Adrenal gland (tissue), 12 donors: ENCODE measurements around the gene ZNF831. TPM values are rescaled to one million over a fixed set of nuclear protein-coding genes. Genes with fewer than 3 reads are reported as not detected.

ENCODE experiments used
- DNase-seq, 7 donors: peaks; one replicate each; pipeline ENCODE4 v3.0.0-alpha.2; 2019 to 2020
- H3K27ac ChIP-seq, 5 donors: fragments of 200-600 bp; sonication (generic) in 4 of 5; 1 replicate in 3 of 5; 2 replicates in 2 of 5; pipeline versions ENCODE4 v1.5.1 to v1.8.0; 2016 to 2020; ENCODE audit warnings: mild to moderate bottlenecking in 1 of 5
- H3K27me3 ChIP-seq: fragments of 200-600 bp; 2 replicates; pipeline ENCODE4 v1.8.0; 2021
- H3K36me3 ChIP-seq, 2 donors: fragments of 200-600 bp; replicated peaks in 1 of 2; 1 replicate in 1 of 2; 2 replicates in 1 of 2; pipeline versions ENCODE4 v1.5.1 to v1.8.0; 2018 to 2022
- H3K4me1 ChIP-seq, 2 donors: fragments of 200-600 bp; replicated peaks in 1 of 2; 1 replicate in 1 of 2; 2 replicates in 1 of 2; pipeline versions ENCODE4 v1.5.1 to v1.8.0; 2018 to 2021
- H3K4me3 ChIP-seq, 4 donors: fragments of 200-600 bp; sonication (generic) in 3 of 4; one replicate each; pipeline ENCODE4 v1.5.1; 2016 to 2018
- H3K9me3 ChIP-seq, 3 donors: fragments of 200-600 bp; sonication (generic) in 1 of 3; replicated peaks in 1 of 3; 1 replicate in 2 of 3; 2 replicates in 1 of 3; pipeline versions ENCODE4 v1.5.1 to v1.8.0; 2016 to 2021
- CTCF ChIP-seq, 6 experiments: fragments of 450-650 bp in 4 of 6; fragments of 200-600 bp in 2 of 6; sonication (generic) in 1 of 6; IDR thresholded peaks; 1 replicate in 5 of 6; 2 replicates in 1 of 6; pipeline versions ENCODE4 v1.5.1 to v1.8.0; 2016 to 2021; ENCODE audit warnings: antibody characterized with exemption in 6 of 6, mild to moderate bottlenecking in 2 of 6, moderate library complexity in 1 of 6
- POLR2A ChIP-seq, 2 donors: fragments of 450-650 bp; IDR thresholded peaks; one replicate each; pipeline ENCODE4 v1.6.1; 2017; ENCODE audit warnings: antibody characterized with exemption in 2 of 2, mild to moderate bottlenecking in 2 of 2, moderate library complexity in 1 of 2
- WGBS, 4 donors: extraction: QIAGEN DNeasy Blood & Tissue Kit in 2 of 4; methylation state at CpG; one replicate each; pipeline versions ENCODE4 v1.1.5 to v1.1.7; 2013 to 2017; 5-methylcytosine and 5-hydroxymethylcytosine counted together
- intact Hi-C, 2 donors: fragments of 100-400 bp; cut with DNase I; formaldehyde crosslinking; loops; one replicate each; pipeline versions ENCODE4 v1.14.1 to v1.15.0; 2022 to 2023
- polyA plus RNA-seq, 3 donors: library from polyadenylated mRNA; stranded (reverse); fragments of 200-250 nt in 2 of 3; fragments of 350-450 nt in 1 of 3; fragmentation: Illumina TruSeq in 1 of 3; extraction: RNeasy Lipid Tissue Mini Kit (QIAGEN cat#74804) in 1 of 3; gene quantifications; one replicate each; pipeline ENCODE4 v1.2.3, GENCODE V29; 2013 to 2014
- total RNA-seq, 9 donors: library from RNA; depleted of rRNA in 4 of 9; stranded (reverse); fragments of >200 nt in 4 of 9; fragments of 120-200 nt in 1 of 9; fragmentation: NEBNext Ultra II Directional in 1 of 9; extraction: Animal tissue kit (Norgen Biotek cat#: 25700) in 1 of 9; gene quantifications; one replicate each; pipeline versions ENCODE4 v1.1.0 to v1.2.4, GENCODE V29; 2013 to 2023
- donor health status: healthy with polysubstance abuse.
- donor health status: Bipolar disorder and iron deficiency.
- donor health status: DM: yes; HTN: yes; CAD: no.
- donor health status: DM: no; HTN: no; CAD: no.
- donor health status: DM: no; HTN: no; CAD: no.
- donor health status: DM: yes; HTN: yes; CAD: no.

Gene ZNF831
- total and polyA plus RNA-seq, 12 donors: 0.05 to 0.61 (median 0.15) TPM

DNA sequence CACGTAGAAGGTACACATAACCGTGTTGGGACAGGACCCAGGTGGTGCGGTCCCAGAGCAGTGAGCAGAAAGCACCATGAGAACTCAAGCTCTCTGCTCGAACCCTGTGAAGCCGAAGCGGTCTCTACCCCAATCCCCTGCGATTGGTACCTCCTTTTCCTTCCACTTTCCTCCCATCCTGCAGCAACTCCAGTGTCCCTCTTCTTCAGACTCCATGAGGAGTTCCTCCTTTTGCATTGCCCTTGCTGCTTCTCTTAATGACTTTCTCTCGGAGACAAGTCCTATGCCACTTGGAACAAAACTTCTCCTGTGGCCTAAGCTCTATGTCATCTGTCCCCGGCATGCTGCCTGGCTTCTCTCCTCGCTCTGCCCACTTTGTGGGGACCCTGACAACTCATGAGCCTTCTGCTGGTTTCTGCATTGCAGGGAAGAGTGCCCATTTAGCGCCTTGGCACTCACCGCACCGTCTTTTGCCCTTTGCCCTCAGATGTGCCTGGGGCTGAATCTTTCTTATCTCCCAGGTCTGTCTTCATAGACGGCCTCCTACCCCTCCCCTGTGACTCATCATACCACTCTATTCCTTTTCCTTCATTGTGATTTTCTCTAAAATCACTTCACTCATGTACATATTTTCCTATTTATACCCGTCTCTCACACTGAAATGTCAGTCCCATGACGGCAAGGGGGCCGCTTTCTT, 9.2 kb upstream of the ZNF831 start:
- H3K4me1 ChIP-seq: no peaks in the 10 kb centered on the region
- no peaks in the 10 kb centered on the region for H3K9me3 ChIP-seq
- no peak for DNase-seq
- no peak overlapping the region for H3K4me3 ChIP-seq
- no peak for TF ChIP-seq POLR2A (IDR thresholded peaks at IDR 0.05)
- no peak for TF ChIP-seq CTCF (IDR thresholded peaks at IDR 0.05)
- H3K27ac ChIP-seq: no peak overlapping the region
- WGBS, 4 donors: 78 to 84% (median 82%) methylated on average over 17 of the region's 17 CpGs
- no peaks in the 10 kb centered on the region for H3K36me3 ChIP-seq
- H3K27me3 ChIP-seq: peaks cover 5% of the 10 kb centered on the region
- intact Hi-C loops: no loop called here

DNA sequence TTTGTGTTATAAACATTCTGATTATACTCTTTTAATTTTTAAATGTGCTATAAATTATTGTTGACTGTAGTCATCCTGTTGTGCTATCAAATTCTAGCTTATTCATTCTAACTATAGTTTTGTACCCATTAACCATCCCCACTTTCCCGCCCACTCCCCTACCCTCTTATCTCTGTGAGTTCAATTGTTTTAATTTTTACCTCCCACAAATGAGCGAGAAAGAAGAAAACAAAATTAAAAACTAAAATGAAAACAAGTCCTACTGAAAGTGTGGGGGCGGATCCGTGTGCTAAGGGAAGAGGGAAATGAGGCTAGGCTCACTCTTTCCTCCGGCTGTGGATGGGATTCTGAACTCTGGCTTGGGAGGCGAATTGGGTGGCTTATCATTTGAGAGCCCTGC, 6.6 kb upstream of the ZNF831 start:
- intact Hi-C loops: no loop called here
- no peaks in the 10 kb centered on the region for H3K9me3 ChIP-seq
- TF ChIP-seq POLR2A (IDR thresholded peaks at IDR 0.05): no peak
- TF ChIP-seq CTCF (IDR thresholded peaks at IDR 0.05): no peak
- no peaks in the 10 kb centered on the region for H3K36me3 ChIP-seq
- H3K4me1 ChIP-seq: no peaks in the 10 kb centered on the region
- DNase-seq: no peak
- H3K4me3 ChIP-seq: no peak overlapping the region
- H3K27me3 ChIP-seq: peaks cover 5% of the 10 kb centered on the region
- no peak overlapping the region for H3K27ac ChIP-seq
- 71 to 80% (median 77%) methylated on average over 6 of the region's 6 CpGs for WGBS, 4 donors

- no peak for DNase-seq
- Histone ChIP-seq H3K4me3 (no peak overlapping the region), H3K27me3 (peaks cover 5% of the 10 kb centered on the region), H3K4me1 (no peaks in the 10 kb centered on the region), H3K36me3 (no peaks in the 10 kb centered on the region), H3K27ac (no peak overlapping the region), H3K9me3 (no peaks in the 10 kb centered on the region)
- no peak for TF ChIP-seq POLR2A (IDR thresholded peaks at IDR 0.05)
- no peak for TF ChIP-seq CTCF (IDR thresholded peaks at IDR 0.05)
- intact Hi-C loops: no loop called here
These were observed 6.1 kb upstream of the ZNF831 start for GRCh38 chr20:59157531-59157930.

DNA sequence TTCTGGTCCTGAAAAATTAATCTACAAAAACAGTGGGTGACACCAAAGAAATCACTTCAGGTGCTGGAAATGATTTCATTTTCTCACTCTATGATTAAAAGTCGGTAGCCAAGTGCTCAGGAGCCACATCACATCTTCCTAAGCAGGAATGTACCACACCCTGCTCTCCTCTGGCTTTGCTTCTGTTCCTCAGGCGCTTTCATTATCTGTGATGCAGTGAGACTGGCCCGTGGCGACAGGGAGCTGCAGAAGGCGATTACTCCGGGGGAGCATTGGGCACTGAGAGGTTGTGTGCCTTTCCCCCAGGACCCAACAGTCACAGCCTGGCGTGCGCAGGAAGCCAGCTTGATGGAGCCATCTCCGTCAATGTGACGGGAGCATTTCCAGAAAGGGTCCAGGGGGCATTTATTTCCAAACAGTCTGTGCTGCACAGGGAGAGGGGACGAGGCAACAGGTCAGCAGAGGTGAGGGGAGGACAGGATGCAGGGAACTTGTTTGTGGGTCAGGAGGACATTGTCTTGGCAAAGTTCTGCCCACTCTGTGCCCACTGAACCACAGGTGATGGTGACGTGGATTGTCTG, 5.6 kb upstream of the ZNF831 start:
- Histone ChIP-seq H3K4me3 (no peak overlapping the region), H3K27me3 (peaks cover 5% of the 10 kb centered on the region), H3K4me1 (no peaks in the 10 kb centered on the region), H3K36me3 (no peaks in the 10 kb centered on the region), H3K9me3 (no peaks in the 10 kb centered on the region), H3K27ac (no peak overlapping the region)
- no peak for TF ChIP-seq POLR2A (IDR thresholded peaks at IDR 0.05)
- no peak for TF ChIP-seq CTCF (IDR thresholded peaks at IDR 0.05)
- WGBS, 4 donors: 57 to 71% (median 62%) methylated on average over 12 of the region's 12 CpGs
- intact Hi-C loops: no loop called here
- DNase-seq: no peak
